ENCODE results near the gene NARF. TPM values are rescaled to one million over a fixed set of nuclear protein-coding genes. Genes with fewer than 3 reads are reported as not detected.

Gene NARF
- total RNA-seq, 2 donors from 2014 or later: 68.7 to 75.5 TPM

DNA sequence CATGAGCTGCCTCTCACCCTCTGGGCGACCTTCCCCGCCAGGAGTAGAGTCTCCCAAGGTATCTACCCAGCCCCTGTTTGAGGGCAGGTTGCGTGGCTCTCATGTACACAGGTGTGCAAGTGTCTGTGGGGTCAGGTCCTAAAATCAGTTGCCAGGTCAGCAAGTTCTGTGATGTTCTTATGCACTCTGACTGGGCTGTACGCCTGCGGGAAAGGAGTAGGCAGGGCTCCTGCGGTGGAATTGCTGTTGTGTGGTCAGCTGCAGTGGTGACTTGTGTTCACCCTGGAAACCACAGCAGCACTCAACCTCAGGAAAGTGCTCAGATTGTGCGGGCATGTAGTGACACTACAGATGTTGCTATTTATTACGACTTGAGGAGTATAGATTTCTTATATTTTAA, 19.4 kb downstream of the NARF start:
- H3K4me3 ChIP-seq: no peak overlapping the region
- H3K9me3 ChIP-seq: no peaks in the 10 kb centered on the region
- no peaks in the 10 kb centered on the region for H3K4me1 ChIP-seq
- no peak overlapping the region for H3K9ac ChIP-seq (ENCODE audit: low read depth in 2 of 2, low read length in 2 of 2)
- peaks cover 18% of the 10 kb centered on the region for H3K36me3 ChIP-seq
- no peaks in the 10 kb centered on the region for H3K27me3 ChIP-seq
- intact Hi-C loops (cut with DNase I): no loop called here
- H3K27ac ChIP-seq: no peak overlapping the region
- no peak for DNase-seq
- TF ChIP-seq, protein P1, sequence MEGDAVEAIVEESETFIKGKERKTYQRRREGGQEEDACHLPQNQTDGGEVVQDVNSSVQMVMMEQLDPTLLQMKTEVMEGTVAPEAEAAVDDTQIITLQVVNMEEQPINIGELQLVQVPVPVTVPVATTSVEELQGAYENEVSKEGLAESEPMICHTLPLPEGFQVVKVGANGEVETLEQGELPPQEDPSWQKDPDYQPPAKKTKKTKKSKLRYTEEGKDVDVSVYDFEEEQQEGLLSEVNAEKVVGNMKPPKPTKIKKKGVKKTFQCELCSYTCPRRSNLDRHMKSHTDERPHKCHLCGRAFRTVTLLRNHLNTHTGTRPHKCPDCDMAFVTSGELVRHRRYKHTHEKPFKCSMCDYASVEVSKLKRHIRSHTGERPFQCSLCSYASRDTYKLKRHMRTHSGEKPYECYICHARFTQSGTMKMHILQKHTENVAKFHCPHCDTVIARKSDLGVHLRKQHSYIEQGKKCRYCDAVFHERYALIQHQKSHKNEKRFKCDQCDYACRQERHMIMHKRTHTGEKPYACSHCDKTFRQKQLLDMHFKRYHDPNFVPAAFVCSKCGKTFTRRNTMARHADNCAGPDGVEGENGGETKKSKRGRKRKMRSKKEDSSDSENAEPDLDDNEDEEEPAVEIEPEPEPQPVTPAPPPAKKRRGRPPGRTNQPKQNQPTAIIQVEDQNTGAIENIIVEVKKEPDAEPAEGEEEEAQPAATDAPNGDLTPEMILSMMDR (IDR thresholded peaks at IDR 0.05): no peak

DNA sequence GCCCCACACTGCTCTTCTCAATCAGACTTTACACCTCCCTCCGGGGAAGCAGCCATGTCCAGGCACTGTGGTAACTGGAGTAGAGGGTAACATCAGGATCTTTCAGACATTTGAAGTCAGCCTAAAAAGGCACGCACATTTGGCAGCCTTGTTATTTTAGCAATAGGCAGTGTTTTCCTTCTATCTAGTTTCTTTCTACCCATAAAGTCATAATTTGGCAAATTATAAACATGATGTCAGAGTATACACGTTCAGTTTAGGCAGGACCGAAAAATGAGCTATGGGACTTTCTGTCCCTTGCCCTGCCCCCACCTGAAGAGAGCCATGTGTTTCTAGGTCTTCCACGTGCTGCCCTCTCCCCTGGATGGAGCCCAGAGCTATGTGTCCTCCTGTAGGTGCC, 21.1 kb downstream of the NARF start:
- H3K27me3 ChIP-seq: no peaks in the 10 kb centered on the region
- intact Hi-C loops (cut with DNase I): no loop called here
- H3K4me3 ChIP-seq: no peak overlapping the region
- H3K9ac ChIP-seq (ENCODE audit: low read depth in 2 of 2, low read length in 2 of 2): no peak overlapping the region
- H3K36me3 ChIP-seq: peaks cover 27% of the 10 kb centered on the region
- H3K27ac ChIP-seq: no peak overlapping the region
- TF ChIP-seq, protein P1 (IDR thresholded peaks at IDR 0.05): no peak
- no peak for DNase-seq
- H3K4me1 ChIP-seq: no peaks in the 10 kb centered on the region
- H3K9me3 ChIP-seq: no peaks in the 10 kb centered on the region

DNA sequence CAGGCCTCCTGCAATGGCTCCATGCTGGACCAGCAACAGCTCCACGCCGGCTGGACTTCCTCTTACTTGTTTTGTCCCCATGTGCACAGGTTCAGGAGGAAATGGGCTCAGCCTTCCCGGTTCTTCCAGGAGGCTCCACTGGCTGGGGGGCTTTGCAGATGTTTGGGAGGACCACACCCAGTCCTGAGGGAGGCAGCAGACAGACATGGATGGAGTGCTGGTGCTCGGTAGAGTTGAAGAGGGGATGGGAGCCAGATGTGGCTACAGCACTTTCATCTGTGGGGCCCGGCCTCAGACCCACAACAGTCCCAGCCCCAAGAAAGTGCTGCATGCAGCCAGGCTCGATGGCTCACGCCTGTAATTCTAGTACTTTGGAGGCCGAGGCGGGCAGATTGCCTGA, 21.8 kb downstream of the NARF start:
- TF ChIP-seq, protein P1 (IDR thresholded peaks at IDR 0.05): no peak

DNA sequence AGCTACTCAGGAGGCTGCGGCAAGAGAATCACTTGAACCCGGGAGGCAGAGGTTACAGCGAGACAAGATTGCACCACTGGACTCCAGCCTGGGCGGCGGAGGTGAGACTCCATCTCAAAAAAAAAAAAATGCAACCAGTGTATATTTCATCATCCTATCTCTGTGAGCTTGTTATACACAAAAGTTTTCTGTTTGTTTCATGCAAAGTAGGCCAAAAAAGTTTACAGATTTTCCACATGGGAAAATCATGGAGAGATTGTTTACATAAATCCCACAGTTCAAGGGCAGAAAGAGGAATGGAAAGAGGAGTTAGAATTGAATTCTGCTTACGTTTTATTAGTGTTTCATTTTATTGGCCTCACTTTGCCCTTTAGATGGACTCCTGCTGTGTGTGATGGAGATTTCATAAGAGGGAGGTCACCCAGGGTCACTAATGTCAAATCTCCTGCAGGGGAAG, 24.7 kb downstream of the NARF start:
- no peaks in the 10 kb centered on the region for H3K4me1 ChIP-seq
- no peak overlapping the region for H3K4me3 ChIP-seq
- H3K9ac ChIP-seq (ENCODE audit: low read depth in 2 of 2, low read length in 2 of 2): no peak overlapping the region
- no peaks in the 10 kb centered on the region for H3K9me3 ChIP-seq
- TF ChIP-seq, protein P1 (IDR thresholded peaks at IDR 0.05): no peak
- no peak overlapping the region for H3K27ac ChIP-seq
- H3K36me3 ChIP-seq: peaks cover 34% of the 10 kb centered on the region
- intact Hi-C loops (cut with DNase I): no loop called here
- no peaks in the 10 kb centered on the region for H3K27me3 ChIP-seq
- DNase-seq: no peak

More for the DNA sequence above, 21.8 kb downstream of the NARF start:
- H3K27ac ChIP-seq: no peak overlapping the region
- H3K9me3 ChIP-seq: no peaks in the 10 kb centered on the region
- H3K36me3 ChIP-seq: peaks cover 34% of the 10 kb centered on the region
- H3K9ac ChIP-seq (ENCODE audit: low read depth in 2 of 2, low read length in 2 of 2): no peak overlapping the region
- intact Hi-C loops (cut with DNase I): no loop called here
- DNase-seq: no peak
- H3K4me3 ChIP-seq: no peak overlapping the region
- H3K4me1 ChIP-seq: no peaks in the 10 kb centered on the region
- H3K27me3 ChIP-seq: no peaks in the 10 kb centered on the region

DNA sequence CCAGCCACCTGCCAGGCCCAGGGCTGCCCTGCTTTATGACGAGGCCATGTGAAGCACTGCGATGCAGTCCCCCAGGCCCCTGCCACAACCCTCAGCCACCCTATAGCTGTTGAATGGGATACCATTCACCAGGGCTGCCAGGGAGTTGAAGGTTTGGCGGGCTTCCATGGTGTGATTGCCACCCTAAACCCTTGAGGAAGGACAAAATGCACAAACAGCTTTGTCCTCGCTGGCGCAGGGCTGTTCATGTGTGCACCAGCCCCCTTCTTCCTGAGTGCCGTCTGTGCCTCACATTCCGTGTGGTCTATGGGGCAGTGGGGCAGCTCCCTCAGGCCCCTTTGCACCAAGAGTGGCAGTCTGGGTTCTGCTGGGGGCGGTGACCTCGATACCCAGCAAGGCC, 25.3 kb downstream of the NARF start:
- Histone ChIP-seq H3K27ac (no peak overlapping the region), H3K4me1 (no peaks in the 10 kb centered on the region), H3K9me3 (no peaks in the 10 kb centered on the region), H3K4me3 (no peak overlapping the region), H3K36me3 (peaks cover 29% of the 10 kb centered on the region), H3K27me3 (no peaks in the 10 kb centered on the region), H3K9ac (ENCODE audit: low read depth in 2 of 2, low read length in 2 of 2) (no peak overlapping the region)
- no peak for DNase-seq
- TF ChIP-seq, protein P1 (IDR thresholded peaks at IDR 0.05): no peak
- intact Hi-C loops (cut with DNase I): no loop called here
